Upper lobe of left lung (tissue), 6 donors: ENCODE results near the gene AMPD1. TPM values are rescaled to one million over a fixed set of nuclear protein-coding genes. Genes with fewer than 3 reads are reported as not detected.

Source experiments
- ATAC-seq, 2 donors: fragments of 200-7000 bp; cut with Tn5 transposase; one replicate each; pipeline ENCODE4 v1.9.1; 2022; ENCODE audit warnings: mild to moderate bottlenecking in 2 of 2, moderate library complexity in 2 of 2; ENCODE audit not compliant: low FRiP score in 2 of 2
- DNase-seq, 2 donors: peaks; one replicate each; pipeline ENCODE4 v3.0.0-alpha.2; 2019 to 2020
- H3K27ac ChIP-seq, 4 donors: fragments of 200-600 bp; sonication (generic); one replicate each; pipeline ENCODE4 v1.5.1; 2016 to 2019
- H3K27me3 ChIP-seq, 4 donors: fragments of 200-600 bp; sonication (generic); one replicate each; pipeline ENCODE4 v1.5.1; 2017 to 2019
- H3K36me3 ChIP-seq, 4 donors: fragments of 200-600 bp; sonication (generic); one replicate each; pipeline ENCODE4 v1.5.1; 2016 to 2019
- H3K4me1 ChIP-seq, 4 donors: fragments of 200-600 bp; sonication (generic); one replicate each; pipeline ENCODE4 v1.5.1; 2018 to 2019
- H3K4me3 ChIP-seq, 4 donors: fragments of 200-600 bp; sonication (generic); one replicate each; pipeline ENCODE4 v1.5.1; 2017 to 2019; ENCODE audit warnings: mild to moderate bottlenecking in 2 of 4, moderate library complexity in 1 of 4
- H3K9me3 ChIP-seq, 4 donors: fragments of 200-600 bp; sonication (generic); one replicate each; pipeline ENCODE4 v1.5.1; 2018 to 2019
- CTCF ChIP-seq, 6 experiments: fragments of 450-650 bp in 4 of 6; fragments of 200-600 bp in 2 of 6; sonication (generic) in 2 of 6; IDR thresholded peaks; one replicate each; pipeline ENCODE4 v1.5.1; 2016 to 2019; ENCODE audit warnings: antibody characterized with exemption in 6 of 6
- EP300 ChIP-seq, 4 donors: sonication (generic); formaldehyde crosslinking; IDR thresholded peaks; one replicate each; pipeline ENCODE4 v1.5.1; 2017; ENCODE audit warnings: antibody characterized with exemption in 4 of 4, control low read depth in 2 of 4
- POLR2A ChIP-seq, 4 donors: fragments of 450-650 bp; IDR thresholded peaks; one replicate each; pipeline ENCODE4 v1.5.1; 2016 to 2017; ENCODE audit warnings: antibody characterized with exemption in 4 of 4, mild to moderate bottlenecking in 2 of 4
- POLR2AphosphoS5 ChIP-seq, 2 donors: sonication (generic); formaldehyde crosslinking; IDR thresholded peaks; one replicate each; pipeline ENCODE4 v1.5.1; 2017; ENCODE audit warnings: antibody characterized with exemption in 2 of 2
- WGBS, 2 donors: methylation state at CpG; one replicate each; pipeline ENCODE4 v1.1.5; 2017 to 2018; 5-methylcytosine and 5-hydroxymethylcytosine counted together
- total RNA-seq, 6 donors: library from RNA; depleted of rRNA in 4 of 6; stranded (reverse); fragments of >200 nt in 4 of 6; gene quantifications; one replicate each; pipeline versions ENCODE4 v1.1.0 to v1.2.1, GENCODE V29; 2016 to 2021
- donor health status: DM: no; HTN: no; CAD: no; lungs with moderate emphysema.
- donor health status: DM: no; HTN: yes; CAD: no; lungs with severe emphysema.

Gene AMPD1
- under 1 TPM in 3 of 6 donors, not detected in 3; 0.26 to 0.77 (median 0.30) TPM for total RNA-seq

GRCh38 chr1:114695430-114696058, at the start of gene AMPD1:
AMPD1 (minus strand) TSS chr1:114695546; CDS start chr1:114695471, 75 bp downstream.
- 63 to 73% methylated on average over 6 of the region's 6 CpGs for WGBS, 2 donors
- TF ChIP-seq EP300 (IDR thresholded peaks at IDR 0.05) (no peak), POLR2A (IDR thresholded peaks at IDR 0.05) (no peak), POLR2AphosphoS5 (IDR thresholded peaks at IDR 0.05) (no peak)
- Histone ChIP-seq H3K9me3 (no peaks in the 10 kb centered on the region), H3K27me3 (no peaks in the 10 kb centered on the region), H3K4me1 (no peaks in the 10 kb centered on the region), H3K4me3 (no peak within 1 kb of the TSS), H3K36me3 (no peaks in the 10 kb centered on the region), H3K27ac (no peak within 1 kb of the TSS)
- ATAC-seq (no peak), DNase-seq (no peak)

- ATAC-seq (no peak), DNase-seq (no peak)
- peaks cover 7 to 67% (median 12%) of the 10 kb centered on the region in 4 donors for H3K36me3 ChIP-seq
- H3K27ac ChIP-seq = no peak overlapping the region
- peaks cover 0 to 21% (median 5%) of the 10 kb centered on the region in 4 donors for H3K4me1 ChIP-seq
- H3K27me3 ChIP-seq = no peaks in the 10 kb centered on the region
- H3K4me3 ChIP-seq = no peak overlapping the region
- no peaks in the 10 kb centered on the region for H3K9me3 ChIP-seq
- 94 to 96% methylated on average over 11 of the region's 11 CpGs for WGBS, 2 donors
- no peak for TF ChIP-seq EP300 (IDR thresholded peaks at IDR 0.05)
- TF ChIP-seq POLR2A (IDR thresholded peaks at IDR 0.05) = no peak
- no peak for TF ChIP-seq CTCF (IDR thresholded peaks at IDR 0.05)
- no peak for TF ChIP-seq POLR2AphosphoS5 (IDR thresholded peaks at IDR 0.05)
Measured at GRCh38 chr1:114741963-114742746, 46.8 kb upstream of the AMPD1 start.

- DNase-seq = no peak
- Histone ChIP-seq H3K4me3 (no peak overlapping the region), H3K4me1 (peaks cover 0 to 17% (median under 1%) of the 10 kb centered on the region in 4 donors), H3K36me3 (peaks cover 17 to 70% (median 28%) of the 10 kb centered on the region in 4 donors), H3K27ac (no peak overlapping the region), H3K9me3 (no peaks in the 10 kb centered on the region), H3K27me3 (no peaks in the 10 kb centered on the region)
- WGBS, 2 donors = 92 to 98% methylated on average over 1 of the region's 1 CpG
- TF ChIP-seq EP300 (IDR thresholded peaks at IDR 0.05) (no peak), CTCF (IDR thresholded peaks at IDR 0.05) (no peak), POLR2AphosphoS5 (IDR thresholded peaks at IDR 0.05) (no peak), POLR2A (IDR thresholded peaks at IDR 0.05) (no peak)
- no peak for ATAC-seq
Measured at GRCh38 chr1:114740331-114740730, 45.0 kb upstream of the AMPD1 start.

- no peak for TF ChIP-seq EP300 (IDR thresholded peaks at IDR 0.05)
- TF ChIP-seq POLR2A (IDR thresholded peaks at IDR 0.05) = no peak
- TF ChIP-seq CTCF (IDR thresholded peaks at IDR 0.05) = no peak
- TF ChIP-seq POLR2AphosphoS5 (IDR thresholded peaks at IDR 0.05) = no peak
- no peak overlapping the region for H3K4me3 ChIP-seq
- peaks cover 39 to 85% (median 54%) of the 10 kb centered on the region in 4 donors for H3K36me3 ChIP-seq
- H3K27me3 ChIP-seq = no peaks in the 10 kb centered on the region
- no peaks in the 10 kb centered on the region for H3K4me1 ChIP-seq
- DNase-seq = no peak
- H3K9me3 ChIP-seq = no peaks in the 10 kb centered on the region
- ATAC-seq = no peak
- H3K27ac ChIP-seq = no peak overlapping the region
- 96 to 97% methylated on average over 6 of the region's 6 CpGs for WGBS, 2 donors
Measured at GRCh38 chr1:114737314-114737849, 42.0 kb upstream of the AMPD1 start.

GRCh38 chr1:114735479-114735878, 40.1 kb upstream of the AMPD1 start:
- Histone ChIP-seq H3K27me3 (no peaks in the 10 kb centered on the region), H3K4me1 (no peaks in the 10 kb centered on the region), H3K4me3 (no peak overlapping the region), H3K27ac (no peak overlapping the region), H3K9me3 (no peaks in the 10 kb centered on the region), H3K36me3 (peaks cover 53 to 91% (median 67%) of the 10 kb centered on the region in 4 donors)
- no peak for TF ChIP-seq POLR2AphosphoS5 (IDR thresholded peaks at IDR 0.05)
- no peak for TF ChIP-seq CTCF (IDR thresholded peaks at IDR 0.05)
- no peak for TF ChIP-seq POLR2A (IDR thresholded peaks at IDR 0.05)
- no peak for TF ChIP-seq EP300 (IDR thresholded peaks at IDR 0.05)
- WGBS, 2 donors = 96 to 100% methylated on average over 1 of the region's 1 CpG
- DNase-seq = no peak
- ATAC-seq = no peak
